Measurements from ENCODE around the gene KNDC1.

The KNDC1 gene

DNA sequence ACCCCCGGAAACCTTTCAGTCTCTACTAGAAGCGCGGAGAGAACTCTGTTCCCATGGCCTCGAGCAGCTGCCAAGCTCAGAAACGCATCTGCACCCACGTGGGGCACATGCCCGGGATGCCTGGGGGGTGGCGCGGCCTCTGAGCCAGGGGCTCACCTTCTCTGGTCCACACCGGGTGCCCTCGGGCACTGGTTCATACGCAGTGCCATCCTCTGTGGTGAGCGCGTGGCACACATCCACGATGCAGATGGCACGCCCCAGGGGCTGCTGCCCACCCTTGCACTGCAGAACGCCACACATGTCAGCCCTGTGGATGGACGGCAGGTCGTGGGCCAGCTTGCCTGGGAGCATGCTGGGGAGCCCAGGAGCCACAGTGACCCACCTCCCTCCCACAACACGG is 110.2 kb downstream of the KNDC1 start:
- Histone ChIP-seq H3K9ac (ENCODE audit: low read depth in 1 of 2, low read length in 2 of 2) (no peak overlapping the region), H3K27ac (ENCODE audit: low read depth, low read length) (no peak overlapping the region), H3K27me3 (ENCODE audit: control insufficient read depth in 1 of 2, insufficient read depth in 2 of 2, low read length in 2 of 2) (peaks cover 4 to 8% of the 10 kb centered on the region in 2 donors), H3K9me3 (ENCODE audit: control insufficient read depth in 1 of 2, low read length in 2 of 2) (no peaks in the 10 kb centered on the region), H3K36me3 (ENCODE audit: control insufficient read depth in 1 of 2, insufficient read depth in 2 of 2, low read length in 2 of 2) (peaks cover 3 to 5% of the 10 kb centered on the region in 2 donors), H3K4me3 (ENCODE audit: low read depth in 1 of 2, low read length in 2 of 2) (no peak overlapping the region), H3K4me1 (ENCODE audit: control insufficient read depth in 1 of 2, insufficient read depth in 2 of 2, low read length in 2 of 2) (peaks cover 0 to 14% of the 10 kb centered on the region in 2 donors)

GRCh38 chr10:133270773-133271297 is 110.8 kb downstream of the KNDC1 start:
- H3K36me3 ChIP-seq (ENCODE audit: control insufficient read depth in 1 of 2, insufficient read depth in 2 of 2, low read length in 2 of 2): peaks cover 3 to 5% of the 10 kb centered on the region in 2 donors
- no peaks in the 10 kb centered on the region for H3K9me3 ChIP-seq (ENCODE audit: control insufficient read depth in 1 of 2, low read length in 2 of 2)
- H3K4me3 ChIP-seq (ENCODE audit: low read depth in 1 of 2, low read length in 2 of 2): no peak overlapping the region
- peaks cover 4 to 14% of the 10 kb centered on the region in 2 donors for H3K27me3 ChIP-seq (ENCODE audit: control insufficient read depth in 1 of 2, insufficient read depth in 2 of 2, low read length in 2 of 2)
- H3K9ac ChIP-seq (ENCODE audit: low read depth in 1 of 2, low read length in 2 of 2): no peak overlapping the region
- peaks cover 0 to 10% of the 10 kb centered on the region in 2 donors for H3K4me1 ChIP-seq (ENCODE audit: control insufficient read depth in 1 of 2, insufficient read depth in 2 of 2, low read length in 2 of 2)
- no peak overlapping the region for H3K27ac ChIP-seq (ENCODE audit: low read depth, low read length)

DNA sequence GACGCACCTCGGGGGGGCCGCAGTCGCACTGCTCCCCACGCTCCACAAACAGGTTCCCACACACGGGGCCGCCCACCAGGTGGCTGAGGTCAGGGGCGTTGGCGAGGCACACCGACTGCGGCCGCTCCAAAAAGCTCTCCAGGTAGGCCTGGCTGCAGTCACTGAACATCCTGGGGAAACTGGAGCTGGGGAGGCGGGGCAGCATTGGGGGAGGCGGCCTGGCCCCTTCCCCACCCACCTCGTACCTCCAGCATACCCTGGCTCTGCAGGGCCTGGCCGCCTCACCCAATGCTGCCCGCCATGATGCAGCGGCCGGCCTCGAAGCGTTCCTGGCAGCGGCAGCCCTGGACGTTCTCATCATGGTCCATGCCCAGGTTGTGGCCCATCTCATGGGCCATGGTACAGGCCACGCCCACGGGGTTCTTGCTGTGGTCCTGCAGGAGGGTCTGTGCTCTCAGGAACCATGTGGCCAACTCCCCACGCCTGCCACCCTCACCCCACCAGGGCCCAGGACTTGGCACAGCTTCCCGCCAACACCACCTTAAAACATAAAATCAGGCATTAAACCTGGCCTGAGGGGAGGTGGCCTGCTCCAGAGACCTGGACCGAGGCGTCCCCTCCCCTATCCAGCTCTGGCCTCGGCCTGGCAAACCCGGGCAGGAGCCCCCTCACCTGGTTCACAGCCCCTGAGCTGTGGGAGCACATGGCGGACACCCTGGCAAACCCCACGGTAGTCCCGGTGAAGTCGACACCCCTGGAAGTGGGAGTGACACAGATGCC is 111.7 kb downstream of the KNDC1 start:
- Histone ChIP-seq H3K4me1 (ENCODE audit: control insufficient read depth in 1 of 2, insufficient read depth in 2 of 2, low read length in 2 of 2) (peaks cover 0 to 15% of the 10 kb centered on the region in 2 donors), H3K9me3 (ENCODE audit: control insufficient read depth in 1 of 2, low read length in 2 of 2) (no peaks in the 10 kb centered on the region), H3K27ac (ENCODE audit: low read depth, low read length) (no peak overlapping the region), H3K9ac (ENCODE audit: low read depth in 1 of 2, low read length in 2 of 2) (no peak overlapping the region), H3K4me3 (ENCODE audit: low read depth in 1 of 2, low read length in 2 of 2) (no peak overlapping the region), H3K27me3 (ENCODE audit: control insufficient read depth in 1 of 2, insufficient read depth in 2 of 2, low read length in 2 of 2) (peaks cover 13 to 22% of the 10 kb centered on the region in 2 donors), H3K36me3 (ENCODE audit: control insufficient read depth in 1 of 2, insufficient read depth in 2 of 2, low read length in 2 of 2) (peaks cover 3 to 5% of the 10 kb centered on the region in 2 donors)

GRCh38 chr10:133272301-133272963 is 112.4 kb downstream of the KNDC1 start:
- no peak overlapping the region for H3K4me3 ChIP-seq (ENCODE audit: low read depth in 1 of 2, low read length in 2 of 2)

DNA sequence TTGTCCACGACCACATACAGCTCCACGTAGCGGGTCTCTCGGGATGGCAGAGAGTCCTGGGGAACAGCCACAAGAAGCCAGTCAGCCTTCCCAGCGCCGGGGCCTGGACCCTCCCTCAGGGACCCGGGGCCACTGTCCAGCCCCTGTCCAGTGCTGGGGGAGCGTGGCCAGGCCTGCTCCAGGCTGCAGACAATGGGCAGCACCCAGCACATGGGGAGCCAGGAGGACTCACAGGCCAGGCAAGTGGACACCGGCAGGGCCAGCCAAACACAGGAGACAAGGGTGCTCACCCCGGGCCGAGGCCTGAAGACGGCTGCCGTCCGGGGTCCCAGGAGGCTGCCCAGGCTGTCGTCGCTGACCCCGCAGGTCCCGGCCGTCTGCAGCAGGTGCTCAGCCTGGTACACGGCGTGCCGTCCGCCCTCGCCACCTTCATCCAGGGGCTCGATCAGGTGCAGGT is 113.0 kb downstream of the KNDC1 start:
- Histone ChIP-seq H3K27me3 (ENCODE audit: control insufficient read depth in 1 of 2, insufficient read depth in 2 of 2, low read length in 2 of 2) (peaks cover 13 to 22% of the 10 kb centered on the region in 2 donors), H3K4me3 (ENCODE audit: low read depth in 1 of 2, low read length in 2 of 2) (no peak overlapping the region), H3K36me3 (ENCODE audit: control insufficient read depth in 1 of 2, insufficient read depth in 2 of 2, low read length in 2 of 2) (peaks cover 3 to 5% of the 10 kb centered on the region in 2 donors), H3K27ac (ENCODE audit: low read depth, low read length) (no peak overlapping the region), H3K9me3 (ENCODE audit: control insufficient read depth in 1 of 2, low read length in 2 of 2) (no peaks in the 10 kb centered on the region), H3K9ac (ENCODE audit: low read depth in 1 of 2, low read length in 2 of 2) (no peak overlapping the region), H3K4me1 (ENCODE audit: control insufficient read depth in 1 of 2, insufficient read depth in 2 of 2, low read length in 2 of 2) (peaks cover 2 to 25% of the 10 kb centered on the region in 2 donors)

More at GRCh38 chr10:133272301-133272963, 112.4 kb downstream of the KNDC1 start:
- peaks cover 0 to 20% of the 10 kb centered on the region in 2 donors for H3K4me1 ChIP-seq (ENCODE audit: control insufficient read depth in 1 of 2, insufficient read depth in 2 of 2, low read length in 2 of 2)
- H3K27ac ChIP-seq (ENCODE audit: low read depth, low read length): no peak overlapping the region
- no peaks in the 10 kb centered on the region for H3K9me3 ChIP-seq (ENCODE audit: control insufficient read depth in 1 of 2, low read length in 2 of 2)
- H3K9ac ChIP-seq (ENCODE audit: low read depth in 1 of 2, low read length in 2 of 2): no peak overlapping the region
- H3K27me3 ChIP-seq (ENCODE audit: control insufficient read depth in 1 of 2, insufficient read depth in 2 of 2, low read length in 2 of 2): peaks cover 13 to 22% of the 10 kb centered on the region in 2 donors
- H3K36me3 ChIP-seq (ENCODE audit: control insufficient read depth in 1 of 2, insufficient read depth in 2 of 2, low read length in 2 of 2): peaks cover 3 to 5% of the 10 kb centered on the region in 2 donors

DNA sequence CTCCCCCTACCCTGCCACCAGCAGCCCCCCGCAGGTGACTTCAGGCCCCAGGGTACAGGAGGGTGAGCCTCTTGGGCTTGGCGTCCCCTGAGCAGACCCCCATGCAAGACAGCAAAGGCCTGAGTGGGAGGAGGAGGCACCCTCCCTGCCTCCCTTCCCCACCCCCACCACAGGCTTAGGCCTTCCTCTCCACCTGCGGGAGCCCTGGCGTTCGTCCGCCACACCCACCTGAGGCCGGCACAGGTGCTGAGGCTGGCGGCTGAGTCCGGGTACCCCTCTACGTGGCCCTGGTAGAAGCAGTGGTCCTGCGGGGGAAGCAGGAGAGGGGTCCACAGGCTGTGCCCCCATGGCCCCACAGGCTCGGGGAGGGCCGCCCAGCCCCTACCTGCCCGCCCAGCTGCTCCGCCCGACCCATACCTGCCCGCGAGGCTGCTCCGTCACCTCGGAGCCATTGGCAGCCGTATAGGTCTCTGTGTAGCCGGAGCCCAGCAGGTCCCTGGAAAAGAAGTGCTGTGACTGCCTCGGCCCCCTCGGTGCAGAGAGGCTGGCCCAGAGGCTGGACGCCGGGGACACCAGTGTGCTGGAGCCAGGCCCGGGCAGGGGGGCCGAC is 113.6 kb downstream of the KNDC1 start:
- Histone ChIP-seq H3K9ac (ENCODE audit: low read depth in 1 of 2, low read length in 2 of 2) (no peak overlapping the region), H3K27me3 (ENCODE audit: control insufficient read depth in 1 of 2, insufficient read depth in 2 of 2, low read length in 2 of 2) (peaks cover 13 to 22% of the 10 kb centered on the region in 2 donors), H3K9me3 (ENCODE audit: control insufficient read depth in 1 of 2, low read length in 2 of 2) (no peaks in the 10 kb centered on the region), H3K27ac (ENCODE audit: low read depth, low read length) (no peak overlapping the region), H3K4me1 (ENCODE audit: control insufficient read depth in 1 of 2, insufficient read depth in 2 of 2, low read length in 2 of 2) (peaks cover 9 to 31% of the 10 kb centered on the region in 2 donors), H3K4me3 (ENCODE audit: low read depth in 1 of 2, low read length in 2 of 2) (no peak overlapping the region), H3K36me3 (ENCODE audit: control insufficient read depth in 1 of 2, insufficient read depth in 2 of 2, low read length in 2 of 2) (peaks cover 3 to 5% of the 10 kb centered on the region in 2 donors)

DNA sequence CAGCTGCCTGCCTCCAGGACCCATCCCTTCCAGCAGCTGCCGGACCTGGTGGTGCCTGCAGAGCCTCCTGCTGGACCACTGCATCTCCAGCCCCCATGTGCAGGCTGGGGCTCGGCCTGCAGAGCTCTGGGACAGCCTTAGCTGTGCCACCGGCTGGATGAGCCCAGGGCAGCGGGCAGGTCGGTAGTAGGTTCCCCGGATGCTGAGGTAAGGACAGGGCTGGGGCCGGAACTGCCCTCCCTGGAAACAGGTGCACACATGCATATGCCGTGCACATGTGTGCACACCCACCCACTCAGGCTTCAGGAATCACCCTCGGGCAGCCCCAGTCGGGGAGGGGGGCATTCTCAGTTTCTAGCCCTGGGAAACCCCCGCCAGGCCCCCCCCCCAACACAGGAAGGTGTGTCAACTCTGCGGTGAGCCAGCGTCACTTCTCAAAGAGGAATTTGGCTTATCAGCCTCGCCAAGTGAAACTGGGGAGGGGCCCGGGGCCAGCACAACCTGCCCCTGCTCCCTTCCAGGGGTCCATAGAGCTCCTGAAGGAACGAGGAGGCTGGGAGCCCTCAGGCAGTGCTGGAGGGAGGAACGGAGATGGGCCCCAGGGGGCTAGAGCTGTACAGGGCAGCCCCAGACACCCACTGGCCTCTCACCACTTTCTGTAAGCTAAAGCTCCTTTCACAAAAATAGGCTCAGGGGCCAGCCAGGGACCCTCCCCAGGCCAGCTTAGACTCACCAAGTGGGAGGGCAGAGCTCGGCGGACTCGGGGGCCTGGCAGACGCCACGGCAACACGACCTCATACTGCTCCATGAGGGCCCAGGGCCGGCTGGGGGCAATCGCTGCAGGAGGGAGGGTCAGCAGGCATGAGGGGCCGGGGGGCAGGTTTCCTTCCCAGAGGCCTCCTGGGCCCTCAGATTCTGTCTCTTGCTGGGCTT is 115.0 kb downstream of the KNDC1 start:
- Histone ChIP-seq H3K27ac (ENCODE audit: low read depth, low read length) (peak overlapping the region; percentile 10), H3K9ac (ENCODE audit: low read depth in 1 of 2, low read length in 2 of 2) (peak overlapping the region in 1 of 2 donors; percentile 56), H3K36me3 (ENCODE audit: control insufficient read depth in 1 of 2, insufficient read depth in 2 of 2, low read length in 2 of 2) (peaks cover 4 to 8% of the 10 kb centered on the region in 2 donors), H3K9me3 (ENCODE audit: control insufficient read depth in 1 of 2, low read length in 2 of 2) (no peaks in the 10 kb centered on the region), H3K27me3 (ENCODE audit: control insufficient read depth in 1 of 2, insufficient read depth in 2 of 2, low read length in 2 of 2) (peaks cover 13 to 22% of the 10 kb centered on the region in 2 donors), H3K4me3 (ENCODE audit: low read depth in 1 of 2, low read length in 2 of 2) (peak overlapping the region; percentile 59 to 63), H3K4me1 (ENCODE audit: control insufficient read depth in 1 of 2, insufficient read depth in 2 of 2, low read length in 2 of 2) (peaks cover 9 to 38% of the 10 kb centered on the region in 2 donors)

DNA sequence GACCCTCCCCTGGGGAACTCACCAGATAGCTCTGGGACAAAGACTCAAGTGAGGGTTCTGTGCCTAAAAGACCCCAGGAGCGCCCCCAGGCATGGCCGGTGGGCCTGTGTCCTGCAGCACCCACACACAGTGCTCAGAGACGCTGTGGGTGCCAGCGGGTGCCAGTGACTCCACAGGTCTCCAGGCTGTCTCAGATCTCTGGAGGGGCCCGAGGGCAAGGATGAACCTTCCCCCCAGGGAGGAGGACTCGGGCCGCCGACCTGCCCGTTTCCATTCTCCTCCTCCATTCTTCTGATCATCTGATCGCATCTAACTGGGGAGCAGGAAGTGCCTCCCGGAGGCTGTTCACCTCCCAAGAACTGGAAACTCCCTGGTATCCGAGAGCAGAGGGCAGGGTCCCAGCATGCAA is 115.7 kb downstream of the KNDC1 start:
- Histone ChIP-seq H3K27ac (ENCODE audit: low read depth, low read length) (peak overlapping the region; percentile 32), H3K36me3 (ENCODE audit: control insufficient read depth in 1 of 2, insufficient read depth in 2 of 2, low read length in 2 of 2) (peaks cover 6 to 9% of the 10 kb centered on the region in 2 donors), H3K9ac (ENCODE audit: low read depth in 1 of 2, low read length in 2 of 2) (peak overlapping the region; percentile 47 to 56), H3K4me1 (ENCODE audit: control insufficient read depth in 1 of 2, insufficient read depth in 2 of 2, low read length in 2 of 2) (peaks cover 9 to 38% of the 10 kb centered on the region in 2 donors), H3K4me3 (ENCODE audit: low read depth in 1 of 2, low read length in 2 of 2) (peak overlapping the region; percentile 59 to 63), H3K9me3 (ENCODE audit: control insufficient read depth in 1 of 2, low read length in 2 of 2) (no peaks in the 10 kb centered on the region), H3K27me3 (ENCODE audit: control insufficient read depth in 1 of 2, insufficient read depth in 2 of 2, low read length in 2 of 2) (peaks cover 13 to 22% of the 10 kb centered on the region in 2 donors)
